Epithelial cell of esophagus (primary cell): ENCODE measurements around the gene CELF4.

Experiments used
- DNase-seq: peaks from one replicate; pipeline ENCODE4 v3.0.0; 2010; ENCODE audit warnings: low read depth
- H3K4me3 ChIP-seq: 2 replicates; pipeline ENCODE4 v1.5.1; 2011; ENCODE audit warnings: mild to moderate bottlenecking, low read length, control low read depth
- CTCF ChIP-seq: IDR thresholded peaks from 2 replicates; pipeline ENCODE4 v1.5.1; 2011; ENCODE audit warnings: low read depth, mild to moderate bottlenecking, low read length, control low read depth, inconsistent platforms; ENCODE audit not compliant: insufficient read depth; ENCODE audit errors: missing control alignments

CELF4 gene

GRCh38 chr18:37443325-37444055 lies 122.1 kb downstream of the CELF4 start:
- TF ChIP-seq CTCF, result no peak

GRCh38 chr18:37442477-37442876 lies 123.1 kb downstream of the CELF4 start:
- TF ChIP-seq CTCF, result no peak
- DNase-seq, result no peak
- H3K4me3 ChIP-seq, result no peak overlapping the region

More at GRCh38 chr18:37443325-37444055, 122.1 kb downstream of the CELF4 start:
- H3K4me3 ChIP-seq, result no peak overlapping the region
- no peak for DNase-seq

- TF ChIP-seq CTCF, result no peak
- H3K4me3 ChIP-seq, result no peak overlapping the region
- DNase-seq, result no peak
Observed at GRCh38 chr18:37441821-37442220, 123.8 kb downstream of the CELF4 start.

GRCh38 chr18:37440206-37440605 lies 125.4 kb downstream of the CELF4 start:
- DNase-seq, result no peak
- no peak for TF ChIP-seq CTCF
- H3K4me3 ChIP-seq, result no peak overlapping the region

GRCh38 chr18:37438417-37439180 lies 127.0 kb downstream of the CELF4 start:
- no peak for DNase-seq
- TF ChIP-seq CTCF, result no peak
- H3K4me3 ChIP-seq, result no peak overlapping the region

- no peak for DNase-seq
- H3K4me3 ChIP-seq, result no peak overlapping the region
- no peak for TF ChIP-seq CTCF
Observed at GRCh38 chr18:37435996-37436395, 129.6 kb downstream of the CELF4 start.
